ENCODE measurements around the gene CLEC4M.

- TF ChIP-seq CTCF (conservative IDR thresholded peaks at IDR 0.05; ENCODE audit: low read depth in 2 of 2) (no peak), EZH2phosphoT487 (IDR thresholded peaks at IDR 0.05; ENCODE audit: unreplicated experiment) (no peak), POLR2AphosphoS5 (IDR thresholded peaks at IDR 0.05; ENCODE audit: low read depth) (no peak)
Observed at GRCh38 chr19:7733376-7733775, 29.7 kb upstream of the CLEC4M start.

Data from GM23338 (cell line).